Common myeloid progenitor, CD34-positive (primary cell): ENCODE data around the gene GIMAP5.
A peak's percentile ranks its signal among the peaks of the same experiment; 100 is the strongest.
"Not testable (repeated sequence)": the region's sequence is repeated elsewhere in the genome, so short reads cannot be mapped to it uniquely, and the experiment has no call there.

Source experiments
- CTCF ChIA-PET: fragments of 350-600 bp; sonication (Branson Sonifier 250); formaldehyde crosslinking; loops from one replicate; lab custom pipeline; 2021; ENCODE audit warnings: antibody characterized with exemption; lab: Charles Lee
- POLR2A ChIA-PET: fragments of 350-600 bp; sonication (Branson Sonifier 250); formaldehyde crosslinking; loops from one replicate; lab custom pipeline; 2021; ENCODE audit warnings: antibody characterized with exemption; lab: Charles Lee
- DNase-seq, 3 donors: peaks; one replicate each; pipeline versions ENCODE4 v3.0.0 to v3.0.0-alpha.2; 2013
- H3K27ac ChIP-seq, 2 experiments: 1 replicate in 1 of 2; 2 replicates in 1 of 2; pipeline ENCODE4 v1.7.0; 2013; ENCODE audit warnings: inconsistent platforms in 2 of 2, low read length in 2 of 2, mild to moderate bottlenecking in 2 of 2, low read depth in 1 of 2, moderate library complexity in 1 of 2; ENCODE audit not compliant: severe bottlenecking in 2 of 2, insufficient read depth in 1 of 2, poor library complexity in 1 of 2
- H3K27me3 ChIP-seq, 5 experiments: replicated peaks in 2 of 5; 1 replicate in 3 of 5; 2 replicates in 2 of 5; pipeline versions ENCODE4 v1.6.1 to v1.7.0; 2013; ENCODE audit warnings: low read length in 4 of 5, mild to moderate bottlenecking in 2 of 5, moderate library complexity in 2 of 5, inconsistent platforms in 1 of 5; ENCODE audit not compliant: insufficient read depth in 5 of 5, control insufficient read depth in 4 of 5
- H3K36me3 ChIP-seq, 4 experiments: 1 replicate in 2 of 4; 2 replicates in 2 of 4; pipeline versions ENCODE4 v1.6.1 to v1.7.0; 2013; ENCODE audit warnings: low read length in 3 of 4, control low read depth in 1 of 4, mild to moderate bottlenecking in 1 of 4; ENCODE audit not compliant: control insufficient read depth in 4 of 4, insufficient read depth in 4 of 4
- H3K4me1 ChIP-seq, 4 experiments: 1 replicate in 3 of 4; 2 replicates in 1 of 4; pipeline versions ENCODE4 v1.6.1 to v1.7.1; 2013; ENCODE audit warnings: low read length in 3 of 4, mild to moderate bottlenecking in 3 of 4, control low read depth in 1 of 4, inconsistent platforms in 1 of 4, moderate library complexity in 1 of 4; ENCODE audit not compliant: control insufficient read depth in 4 of 4, insufficient read depth in 4 of 4; ENCODE audit errors: control extremely low read depth in 1 of 4
- H3K4me3 ChIP-seq, 7 experiments: 1 replicate in 4 of 7; 2 replicates in 3 of 7; pipeline versions ENCODE4 v1.5.1 to v1.7.0; 2013; ENCODE audit warnings: mild to moderate bottlenecking in 7 of 7, low read length in 6 of 7, moderate library complexity in 6 of 7, inconsistent platforms in 2 of 7, low read depth in 2 of 7, control low read depth in 1 of 7; ENCODE audit not compliant: insufficient read depth in 4 of 7, control insufficient read depth in 1 of 7; ENCODE audit errors: extremely low read depth in 1 of 7
- H3K9me3 ChIP-seq, 5 experiments: 1 replicate in 4 of 5; 2 replicates in 1 of 5; pipeline versions ENCODE4 v1.6.1 to v1.7.1; 2013; ENCODE audit warnings: low read length in 4 of 5, mild to moderate bottlenecking in 2 of 5, inconsistent platforms in 1 of 5, low read depth in 1 of 5, moderate library complexity in 1 of 5; ENCODE audit not compliant: control insufficient read depth in 4 of 5, insufficient read depth in 2 of 5; ENCODE audit errors: control extremely low read depth in 1 of 5
- WGBS: methylation state at CpG from one replicate; pipeline ENCODE4 v1.1.5; 2013; ENCODE audit not compliant: insufficient coverage; 5-methylcytosine and 5-hydroxymethylcytosine counted together

The GIMAP5 gene

DNA sequence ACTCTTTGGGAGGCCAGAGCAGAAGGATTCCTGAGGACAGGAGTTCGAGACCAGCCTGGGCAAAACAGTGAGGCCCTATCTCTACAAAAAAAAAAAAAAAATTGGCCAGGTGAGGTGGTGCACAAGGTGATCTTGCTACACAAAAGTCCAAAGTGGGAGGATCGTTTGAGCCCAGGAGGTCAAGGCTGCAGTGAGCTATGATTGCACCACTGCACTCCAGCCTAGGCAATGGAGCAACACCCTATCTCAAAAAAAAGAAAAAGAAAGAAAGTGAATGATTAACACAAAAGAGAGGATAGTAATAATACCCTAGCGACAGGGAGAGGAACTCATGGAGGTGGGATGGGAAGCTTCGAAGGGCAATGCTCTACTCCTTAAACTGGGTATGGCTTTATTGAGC lies 32.5 kb downstream of the GIMAP5 start:
- Histone ChIP-seq H3K9me3 (peaks cover 0 to 4% (median 0%) of the 10 kb centered on the region in 5 experiments), H3K27ac (no peak overlapping the region), H3K4me1 (no peaks in the 10 kb centered on the region), H3K27me3 (no peaks in the 10 kb centered on the region), H3K36me3 (no peaks in the 10 kb centered on the region), H3K4me3 (no peak overlapping the region)
- POLR2A ChIA-PET = no interaction called here
- no peak for DNase-seq
- 91% methylated on average over 3 of the region's 4 CpGs for WGBS
- CTCF ChIA-PET = interaction anchor here (1.1 to 1.5 kb wide), 2 partner anchors 9 to 14 kb away, joined by 3 read pairs; no protein-coding TSS in a partner anchor

DNA sequence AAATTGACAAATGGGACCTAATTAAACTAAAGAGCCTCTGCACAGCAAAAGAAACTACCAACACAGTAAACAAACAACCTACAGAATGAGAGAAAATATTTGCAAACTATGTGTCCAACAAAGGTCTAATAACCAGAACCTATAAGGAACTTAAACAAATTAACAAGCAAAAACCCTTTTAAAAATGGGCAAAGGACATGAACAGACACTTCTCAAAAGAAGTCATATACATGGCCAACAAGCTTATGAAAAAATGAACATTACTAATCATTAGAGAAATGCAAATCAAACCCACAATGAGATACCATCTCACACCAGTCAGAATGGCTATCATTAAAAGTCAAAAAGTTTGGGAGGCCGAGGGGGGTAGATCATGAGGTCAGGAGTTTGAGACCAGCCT lies 36.9 kb downstream of the GIMAP5 start:
- CTCF ChIA-PET = interaction anchor here (1.3 kb wide), 1 partner anchor 104 kb away, joined by 4 read pairs; no protein-coding TSS in a partner anchor
- H3K4me3 ChIP-seq, H3K9me3 ChIP-seq, H3K4me1 ChIP-seq, H3K36me3 ChIP-seq, DNase-seq, POLR2A ChIA-PET, H3K27ac ChIP-seq, H3K27me3 ChIP-seq: not testable (repeated sequence)
- WGBS = no CpG with 5 or more reads among the region's 1 CpG

DNA sequence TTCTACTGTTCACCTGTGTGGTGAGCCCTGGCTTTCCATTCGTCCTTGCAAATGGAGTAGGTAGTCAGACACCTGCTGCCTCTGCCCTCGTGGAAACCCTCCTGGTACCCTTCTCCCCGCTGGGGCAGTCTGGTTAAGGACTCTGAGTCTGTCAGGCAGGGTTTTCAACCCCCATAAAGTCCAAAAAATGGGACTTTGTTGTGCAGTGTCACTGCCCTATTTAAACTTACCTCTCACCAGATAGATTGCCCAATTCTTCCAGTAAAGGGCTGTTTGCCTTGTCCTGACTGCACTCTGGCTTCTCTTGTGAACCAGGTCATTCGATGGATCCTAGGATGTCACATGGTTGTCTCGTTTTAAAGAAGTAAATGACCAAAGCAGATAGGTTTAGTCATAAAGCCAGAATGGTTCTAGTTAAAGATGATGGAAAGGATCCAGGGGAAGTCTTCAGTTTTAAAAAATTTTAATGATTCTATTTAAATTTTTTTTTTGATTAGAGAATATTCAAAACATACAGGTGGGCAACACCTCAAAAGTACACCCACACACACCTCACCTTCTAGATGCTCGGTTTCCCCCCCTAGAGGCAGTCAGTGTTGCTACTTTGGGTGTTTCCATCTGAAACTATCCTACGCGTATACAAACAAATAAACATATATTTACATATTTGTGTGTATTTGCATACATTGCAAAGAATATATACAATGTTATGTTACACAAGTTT lies 41.0 kb downstream of the GIMAP5 start:
- H3K27ac ChIP-seq = no peak overlapping the region
- ChIA-PET CTCF (interaction anchor here (0.9 to 4.5 kb wide), 16 partner anchors 8 to 331 kb away, joined by 3 to 51 read pairs (median 4); no protein-coding TSS in a partner anchor), POLR2A (no interaction called here)
- H3K4me3 ChIP-seq = no peak overlapping the region
- no peaks in the 10 kb centered on the region for H3K9me3 ChIP-seq
- peaks cover 0 to 2% (median 0%) of the 10 kb centered on the region in 5 experiments for H3K27me3 ChIP-seq
- H3K4me1 ChIP-seq = peaks cover 0 to 10% (median 2%) of the 10 kb centered on the region in 4 experiments
- 86% methylated on average over 4 of the region's 8 CpGs for WGBS
- DNase-seq = no peak
- no peaks in the 10 kb centered on the region for H3K36me3 ChIP-seq

DNA sequence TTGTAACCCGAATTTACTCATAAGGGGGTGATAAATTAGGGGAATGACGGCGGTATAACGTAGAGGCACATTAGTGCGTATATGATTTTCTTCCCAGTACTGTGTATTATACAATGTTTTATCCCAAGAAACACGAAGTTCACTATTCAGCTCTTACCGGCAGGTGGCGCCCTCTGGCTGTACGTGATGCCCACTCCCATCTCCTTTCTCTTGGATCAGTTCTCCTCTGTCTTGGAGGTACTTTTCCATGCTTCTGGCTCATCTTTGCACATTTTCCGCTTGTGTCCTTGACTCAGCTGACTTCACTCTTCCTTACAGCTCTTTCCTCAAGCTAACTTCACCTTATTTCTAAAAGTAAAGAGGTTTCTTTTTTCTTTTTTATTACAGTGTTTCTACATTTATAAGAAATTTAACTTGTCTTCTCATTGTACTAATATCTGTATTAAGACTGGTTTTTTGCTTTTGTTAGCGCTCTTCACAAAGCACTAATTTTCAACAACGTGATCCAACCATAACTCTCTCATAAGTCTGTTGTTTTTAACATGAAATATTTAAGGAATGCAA lies 41.6 kb downstream of the GIMAP5 start:
- Histone ChIP-seq H3K27ac (no peak overlapping the region), H3K36me3 (no peaks in the 10 kb centered on the region), H3K9me3 (no peaks in the 10 kb centered on the region), H3K27me3 (peaks cover 0 to 2% (median 0%) of the 10 kb centered on the region in 5 experiments), H3K4me1 (peaks cover 0 to 12% (median 2%) of the 10 kb centered on the region in 4 experiments), H3K4me3 (no peak overlapping the region)
- POLR2A ChIA-PET = no interaction called here
- peak; percentile 65 to 71 (median 66) for DNase-seq
- CTCF ChIA-PET = interaction anchor here (0.9 to 4.5 kb wide), 17 partner anchors 8 to 332 kb away, joined by 3 to 51 read pairs (median 4); no protein-coding TSS in a partner anchor
- 0% methylated on average over 4 of the region's 12 CpGs for WGBS

DNA sequence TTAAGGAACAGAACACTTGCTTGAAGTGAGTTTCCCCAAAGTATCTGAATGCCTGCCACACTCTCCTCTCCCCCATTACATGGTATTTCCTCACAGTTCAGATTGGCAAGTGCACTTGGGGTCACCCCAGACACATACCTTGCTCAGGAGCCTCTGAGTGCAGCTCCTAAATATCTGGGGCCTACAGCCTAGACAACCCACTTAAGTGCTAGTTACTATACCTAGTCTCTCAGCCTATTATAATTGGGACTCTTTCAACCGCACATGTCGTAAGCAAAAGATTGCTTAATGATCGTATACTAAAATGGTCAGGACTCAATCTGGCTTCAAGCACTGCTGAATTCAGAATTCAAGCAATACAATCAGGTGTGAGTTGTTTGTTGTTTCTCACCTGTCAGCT lies 43.1 kb downstream of the GIMAP5 start:
- H3K27me3 ChIP-seq = peaks cover 0 to 2% (median 0%) of the 10 kb centered on the region in 5 experiments
- H3K27ac ChIP-seq = no peak overlapping the region
- H3K9me3 ChIP-seq = no peaks in the 10 kb centered on the region
- DNase-seq = no peak
- ChIA-PET CTCF (interaction anchor here (0.8 to 4.5 kb wide), 10 partner anchors 9 to 208 kb away, joined by 3 to 51 read pairs (median 4); partner anchors contain the start of genes TMEM176A and TMEM176B), POLR2A (no interaction called here)
- no peaks in the 10 kb centered on the region for H3K36me3 ChIP-seq
- H3K4me1 ChIP-seq = peaks cover 2 to 27% (median 11%) of the 10 kb centered on the region in 4 experiments
- WGBS = 96% methylated on average over 3 of the region's 3 CpGs
- H3K4me3 ChIP-seq = no peak overlapping the region

DNA sequence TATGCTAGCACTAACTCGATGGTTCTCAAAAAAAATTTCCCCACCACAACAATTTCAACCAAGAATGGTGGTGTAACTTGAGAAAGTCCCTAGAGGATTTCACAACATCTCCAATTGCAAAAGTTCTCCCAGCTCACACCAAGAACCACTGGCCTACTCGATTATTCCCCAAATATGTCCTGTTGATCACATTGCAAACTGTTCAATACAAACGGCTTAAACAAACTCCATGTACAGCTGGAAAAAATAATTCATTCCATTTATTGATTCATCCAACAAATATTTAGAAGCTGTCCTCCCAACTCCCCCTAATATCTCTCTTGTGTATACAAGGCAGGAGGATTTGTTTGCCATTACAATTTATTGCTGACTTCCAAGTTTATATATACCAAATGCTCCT lies 43.9 kb downstream of the GIMAP5 start:
- Histone ChIP-seq H3K4me1 (peaks cover 3 to 34% (median 18%) of the 10 kb centered on the region in 4 experiments), H3K4me3 (no peak overlapping the region), H3K27ac (no peak overlapping the region), H3K36me3 (no peaks in the 10 kb centered on the region), H3K27me3 (peaks cover 0 to 2% (median 0%) of the 10 kb centered on the region in 5 experiments), H3K9me3 (no peaks in the 10 kb centered on the region)
- DNase-seq = peak in 2 of 3 donors; percentile 58 to 65
- 77% methylated on average over 3 of the region's 3 CpGs for WGBS
- ChIA-PET CTCF (interaction anchor here (0.9 to 4.5 kb wide), 6 partner anchors 12 to 204 kb away, joined by 3 to 51 read pairs (median 4); partner anchors contain the start of genes TMEM176A and TMEM176B), POLR2A (no interaction called here)
